Prostate gland (tissue), 2 donors: ENCODE measurements around the gene CTDP1.

Experiments
- CTCF ChIP-seq, 4 experiments: fragments of 200-600 bp in 2 of 4; fragments of 450-650 bp in 2 of 4; sonication (generic) in 2 of 4; IDR thresholded peaks; 1 replicate in 3 of 4; 2 replicates in 1 of 4; pipeline ENCODE4 v1.5.1; 2016 to 2019; ENCODE audit warnings: antibody characterized with exemption in 4 of 4, mild to moderate bottlenecking in 2 of 4, moderate library complexity in 2 of 4
- POLR2A ChIP-seq: fragments of 450-650 bp; IDR thresholded peaks from one replicate; pipeline ENCODE4 v1.6.1; 2016; ENCODE audit warnings: antibody characterized with exemption, mild to moderate bottlenecking
- POLR2AphosphoS5 ChIP-seq: sonication (generic); formaldehyde crosslinking; IDR thresholded peaks from one replicate; pipeline ENCODE4 v1.6.1; 2017; ENCODE audit warnings: antibody characterized with exemption

- TF ChIP-seq CTCF (IDR thresholded peaks at IDR 0.05) (no peak), POLR2A (no peak), POLR2AphosphoS5 (no peak)
These were observed 91.2 kb downstream of the CTDP1 start for GRCh38 chr18:79770826-79771225.
